ENCODE results near the gene ADGRV1. TPM values are rescaled to one million over a fixed set of nuclear protein-coding genes. Genes with fewer than 3 reads are reported as not detected.

The ADGRV1 gene
- total RNA-seq, 4 donors from 2014 or later: 6.0 to 37.0 (median 10.6) TPM

- in situ Hi-C loops (cut with MboI; ENCODE audit: low pct_ligation_motif_present in 1 of 4, low pct_unique_long_range_greater_than_20kb in 1 of 4, low sequenced_read_pairs in 3 of 4): no loop called here
- H3K36me3 ChIP-seq: no peaks in the 10 kb centered on the region
- peaks cover 10 to 23% (median 17%) of the 10 kb centered on the region in 4 donors for H3K4me1 ChIP-seq
- H3K27me3 ChIP-seq: no peaks in the 10 kb centered on the region
- WGBS, 2 donors (ENCODE audit: low coverage in 1 of 2): 67 to 78% methylated on average over 2 of the region's 2 CpGs
- H3K9me3 ChIP-seq: no peaks in the 10 kb centered on the region
- TF ChIP-seq POLR2AphosphoS5 (IDR thresholded peaks at IDR 0.05) (no peak), EP300 (IDR thresholded peaks at IDR 0.05; ENCODE audit: low read depth) (no peak), POLR2A (IDR thresholded peaks at IDR 0.05) (no peak)
- TF ChIP-seq, protein P1, sequence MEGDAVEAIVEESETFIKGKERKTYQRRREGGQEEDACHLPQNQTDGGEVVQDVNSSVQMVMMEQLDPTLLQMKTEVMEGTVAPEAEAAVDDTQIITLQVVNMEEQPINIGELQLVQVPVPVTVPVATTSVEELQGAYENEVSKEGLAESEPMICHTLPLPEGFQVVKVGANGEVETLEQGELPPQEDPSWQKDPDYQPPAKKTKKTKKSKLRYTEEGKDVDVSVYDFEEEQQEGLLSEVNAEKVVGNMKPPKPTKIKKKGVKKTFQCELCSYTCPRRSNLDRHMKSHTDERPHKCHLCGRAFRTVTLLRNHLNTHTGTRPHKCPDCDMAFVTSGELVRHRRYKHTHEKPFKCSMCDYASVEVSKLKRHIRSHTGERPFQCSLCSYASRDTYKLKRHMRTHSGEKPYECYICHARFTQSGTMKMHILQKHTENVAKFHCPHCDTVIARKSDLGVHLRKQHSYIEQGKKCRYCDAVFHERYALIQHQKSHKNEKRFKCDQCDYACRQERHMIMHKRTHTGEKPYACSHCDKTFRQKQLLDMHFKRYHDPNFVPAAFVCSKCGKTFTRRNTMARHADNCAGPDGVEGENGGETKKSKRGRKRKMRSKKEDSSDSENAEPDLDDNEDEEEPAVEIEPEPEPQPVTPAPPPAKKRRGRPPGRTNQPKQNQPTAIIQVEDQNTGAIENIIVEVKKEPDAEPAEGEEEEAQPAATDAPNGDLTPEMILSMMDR (IDR thresholded peaks at IDR 0.05): no peak
- H3K4me3 ChIP-seq: no peak overlapping the region
- intact Hi-C loops (cut with DNase I; ENCODE audit: low total_unique reads): no loop called here
- no peak for DNase-seq
- H3K27ac ChIP-seq: no peak overlapping the region
Observed at GRCh38 chr5:91132550-91132949, 574.0 kb downstream of the ADGRV1 start.

DNA sequence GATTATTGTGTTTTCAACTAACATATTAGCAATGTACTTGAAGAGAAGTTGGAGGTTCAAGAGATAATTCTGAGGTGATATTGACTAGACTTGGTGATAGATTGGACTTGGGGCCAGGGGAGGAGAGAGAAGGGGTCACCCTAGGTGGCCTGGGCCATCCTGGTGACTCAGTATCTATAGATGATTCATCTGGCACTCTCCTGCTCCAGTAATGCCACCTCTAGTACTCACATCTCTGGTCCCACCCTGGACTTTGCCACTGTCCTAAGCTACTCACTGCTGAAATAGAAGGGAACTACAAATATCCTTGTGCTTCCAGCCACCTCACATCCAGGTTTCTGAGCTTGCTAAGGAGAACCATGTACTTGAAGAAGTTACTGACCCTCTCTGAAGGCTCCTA is 574.6 kb downstream of the ADGRV1 start:
- no peak overlapping the region for H3K27ac ChIP-seq
- intact Hi-C loops (cut with DNase I; ENCODE audit: low total_unique reads) (no loop called here), in situ Hi-C loops (cut with MboI; ENCODE audit: low pct_ligation_motif_present in 1 of 4, low pct_unique_long_range_greater_than_20kb in 1 of 4, low sequenced_read_pairs in 3 of 4) (no loop called here)
- TF ChIP-seq POLR2A (IDR thresholded peaks at IDR 0.05) (no peak), POLR2AphosphoS5 (IDR thresholded peaks at IDR 0.05) (no peak), EP300 (IDR thresholded peaks at IDR 0.05; ENCODE audit: low read depth) (no peak)
- TF ChIP-seq, protein P1 (IDR thresholded peaks at IDR 0.05): no peak
- no peaks in the 10 kb centered on the region for H3K27me3 ChIP-seq
- DNase-seq: no peak
- no peak overlapping the region for H3K4me3 ChIP-seq
- no peaks in the 10 kb centered on the region for H3K36me3 ChIP-seq
- no peaks in the 10 kb centered on the region for H3K9me3 ChIP-seq
- H3K4me1 ChIP-seq: peaks cover 6 to 16% (median 11%) of the 10 kb centered on the region in 4 donors

DNA sequence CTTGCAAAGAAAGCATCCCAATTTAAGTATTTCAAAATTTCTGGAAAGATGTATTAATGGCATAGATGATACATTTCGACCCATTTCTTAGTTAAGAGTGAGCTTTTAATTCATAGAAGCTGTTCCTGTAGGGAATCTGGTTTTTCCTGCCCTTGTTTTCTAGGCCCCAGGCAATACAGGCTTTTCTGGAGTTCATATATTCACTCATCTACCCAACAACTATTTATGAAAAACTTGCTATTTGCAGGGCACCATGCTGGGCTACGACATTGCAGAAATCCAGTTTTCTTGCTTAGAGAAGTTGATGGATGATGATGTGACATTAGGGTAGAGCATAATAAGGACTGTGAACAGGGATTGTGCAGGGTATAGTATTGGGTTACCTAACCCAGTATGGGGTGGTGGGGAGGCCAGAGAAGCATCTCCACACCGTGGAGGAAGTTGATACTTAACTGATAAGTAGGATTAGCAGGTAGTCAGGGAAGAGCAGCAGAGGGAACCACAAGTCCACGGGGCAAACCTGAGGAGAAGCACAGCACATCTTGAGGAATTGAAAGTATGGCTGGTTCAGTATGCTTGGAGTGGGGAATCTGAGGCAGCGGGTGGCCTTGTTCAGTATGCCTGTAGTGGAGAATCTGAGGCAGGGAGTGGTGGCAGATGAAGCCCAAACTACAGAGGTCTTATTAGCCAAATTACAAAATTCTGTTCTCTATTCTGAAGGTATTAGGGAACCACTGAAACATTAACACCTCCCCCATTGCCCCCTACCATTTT is 577.1 kb downstream of the ADGRV1 start:
- Histone ChIP-seq H3K9me3 (no peaks in the 10 kb centered on the region), H3K27me3 (no peaks in the 10 kb centered on the region), H3K36me3 (no peaks in the 10 kb centered on the region), H3K27ac (no peak overlapping the region), H3K4me1 (peaks cover 0 to 9% (median 2%) of the 10 kb centered on the region in 4 donors), H3K4me3 (no peak overlapping the region)
- DNase-seq: no peak
- intact Hi-C loops (cut with DNase I; ENCODE audit: low total_unique reads) (no loop called here), in situ Hi-C loops (cut with MboI; ENCODE audit: low pct_ligation_motif_present in 1 of 4, low pct_unique_long_range_greater_than_20kb in 1 of 4, low sequenced_read_pairs in 3 of 4) (no loop called here)
- no peak for TF ChIP-seq POLR2AphosphoS5 (IDR thresholded peaks at IDR 0.05)
- TF ChIP-seq, protein P1 (IDR thresholded peaks at IDR 0.05): no peak
- TF ChIP-seq POLR2A (IDR thresholded peaks at IDR 0.05): no peak
- no peak for TF ChIP-seq EP300 (IDR thresholded peaks at IDR 0.05; ENCODE audit: low read depth)
- 85 to 89% methylated on average over 3 to 5 of the region's 5 CpGs for WGBS, 2 donors (ENCODE audit: low coverage in 1 of 2)

DNA sequence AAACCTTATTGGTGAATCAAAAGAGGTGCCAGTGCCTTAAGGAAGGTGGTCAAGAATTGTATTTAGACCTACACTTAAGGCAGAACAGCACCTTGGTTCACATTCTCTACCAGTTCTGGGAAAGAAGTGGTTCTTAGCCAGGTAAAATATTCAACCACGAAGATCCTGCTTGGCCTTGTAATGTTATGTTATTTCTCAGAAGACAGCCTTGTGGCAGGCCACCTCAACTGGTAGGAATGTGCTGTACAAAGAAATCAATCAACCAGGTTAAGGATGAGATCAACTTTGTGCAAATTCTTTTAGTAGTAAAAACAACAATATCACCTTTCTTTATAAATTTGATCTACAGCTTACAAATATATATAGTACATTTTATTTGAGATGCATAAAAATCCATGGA is 577.7 kb downstream of the ADGRV1 start:
- no peak overlapping the region for H3K27ac ChIP-seq
- no peaks in the 10 kb centered on the region for H3K9me3 ChIP-seq
- intact Hi-C loops (cut with DNase I; ENCODE audit: low total_unique reads): no loop called here
- 76 to 83% methylated on average over 1 of the region's 1 CpG for WGBS, 2 donors (ENCODE audit: low coverage in 1 of 2)
- TF ChIP-seq POLR2A (IDR thresholded peaks at IDR 0.05): no peak
- TF ChIP-seq, protein P1 (IDR thresholded peaks at IDR 0.05): no peak
- TF ChIP-seq EP300 (IDR thresholded peaks at IDR 0.05; ENCODE audit: low read depth): no peak
- TF ChIP-seq POLR2AphosphoS5 (IDR thresholded peaks at IDR 0.05): no peak
- H3K36me3 ChIP-seq: no peaks in the 10 kb centered on the region
- DNase-seq: no peak
- in situ Hi-C loops (cut with MboI; ENCODE audit: low pct_ligation_motif_present in 1 of 4, low pct_unique_long_range_greater_than_20kb in 1 of 4, low sequenced_read_pairs in 3 of 4): no loop called here
- no peak overlapping the region for H3K4me3 ChIP-seq
- peaks cover 0 to 9% (median 2%) of the 10 kb centered on the region in 4 donors for H3K4me1 ChIP-seq
- H3K27me3 ChIP-seq: no peaks in the 10 kb centered on the region
